K562 (cell line): ENCODE measurements around the gene ZNF787. TPM values are rescaled to one million over a fixed set of nuclear protein-coding genes. Genes with fewer than 3 reads are reported as not detected.
A peak's percentile ranks its signal among the peaks of the same experiment; 100 is the strongest.

Experiments used
- BHLHE40 ChIP-seq: IDR thresholded peaks from 2 replicates; pipeline ENCODE4 v1.6.1; 2011; ENCODE audit warnings: low read length, improper control_type of control experiment
- BRF1 ChIP-seq: IDR thresholded peaks from 3 replicates; pipeline ENCODE4 v1.6.1; 2011; ENCODE audit warnings: borderline replicate concordance, mild to moderate bottlenecking; ENCODE audit not compliant: insufficient read length; ENCODE audit errors: extremely low read depth
- ETS2 ChIP-seq: IDR thresholded peaks from 2 replicates; pipeline ENCODE4 v1.6.1; 2016; ENCODE audit warnings: borderline replicate concordance, missing genetic modification characterization, mild to moderate bottlenecking, moderate library complexity, missing compliant biosample characterization; ENCODE audit not compliant: poor library complexity, severe bottlenecking
- HOMEZ ChIP-seq: fragments of 250-450 bp; sonication (Bioruptor Pico); IDR thresholded peaks from 2 replicates; pipeline ENCODE4 v1.4.0; 2020; ENCODE audit warnings: mild to moderate bottlenecking, moderate library complexity
- MAZ ChIP-seq, 2 experiments: fragments of 450-650 bp in 1 of 2; sonication (generic) in 1 of 2; formaldehyde crosslinking; IDR thresholded peaks in 1 of 2; conservative IDR thresholded peaks in 1 of 2; 2 replicates each; pipeline versions ENCODE4 v1.4.0 to v1.5.0; 2020; ENCODE audit warnings: mild to moderate bottlenecking in 1 of 2, missing genetic modification reagents in 1 of 2
- MBD1 ChIP-seq: fragments of 250-450 bp; sonication (Bioruptor Pico); IDR thresholded peaks from 2 replicates; pipeline ENCODE4 v1.8.0; 2022; ENCODE audit warnings: inconsistent platforms
- NCOA6 ChIP-seq: fragments of 450-650 bp; IDR thresholded peaks from 2 replicates; pipeline ENCODE4 v1.6.1; 2017; ENCODE audit warnings: mild to moderate bottlenecking
- NR0B1 ChIP-seq: fragments of 450-650 bp; IDR thresholded peaks from one replicate; pipeline ENCODE4 v1.6.1; 2018; ENCODE audit warnings: mild to moderate bottlenecking, moderate library complexity; ENCODE audit not compliant: partially characterized antibody
- NR1H2 ChIP-seq: sonication (generic); formaldehyde crosslinking; IDR thresholded peaks from 2 replicates; pipeline ENCODE4 v1.4.0; 2020; ENCODE audit warnings: mild to moderate bottlenecking, missing genetic modification reagents
- POLR2AphosphoS2 ChIP-seq: IDR thresholded peaks from 2 replicates; pipeline ENCODE4 v1.6.1; 2012; ENCODE audit warnings: low read length, improper control_type of control experiment
- RB1 ChIP-seq: fragments of 450-650 bp; IDR thresholded peaks from 2 replicates; pipeline ENCODE4 v1.6.1; 2017; ENCODE audit warnings: low read depth, mild to moderate bottlenecking
- TOE1 ChIP-seq, 2 experiments: fragments of 450-650 bp in 1 of 2; sonication (generic) in 1 of 2; formaldehyde crosslinking in 1 of 2; IDR thresholded peaks; 2 replicates each; pipeline versions ENCODE4 v1.7.1 to v1.8.0; 2016 to 2022; ENCODE audit warnings: borderline replicate concordance in 2 of 2, mild to moderate bottlenecking in 2 of 2, antibody characterized with exemption in 1 of 2, inconsistent platforms in 1 of 2, low read depth in 1 of 2, missing genetic modification reagents in 1 of 2, moderate library complexity in 1 of 2
- XRCC3 ChIP-seq: fragments of 450-650 bp; IDR thresholded peaks from 2 replicates; pipeline ENCODE4 v1.6.1; 2017; ENCODE audit warnings: mild to moderate bottlenecking, moderate library complexity
- ZBTB12 ChIP-seq: fragments of 250-450 bp; sonication (Bioruptor Pico); IDR thresholded peaks from 2 replicates; pipeline ENCODE4 v1.4.0; 2020
- ZBTB2 ChIP-seq: fragments of 450-650 bp; IDR thresholded peaks from 2 replicates; pipeline ENCODE4 v1.6.1; 2016; ENCODE audit warnings: antibody characterized with exemption
- ZC3H11A ChIP-seq: IDR thresholded peaks from 2 replicates; pipeline ENCODE4 v1.6.1; 2012; ENCODE audit warnings: low read depth, low read length, improper control_type of control experiment
- ZNF24 ChIP-seq: fragments of 450-650 bp; IDR thresholded peaks from 2 replicates; pipeline ENCODE4 v1.6.1; 2016
- polyA plus RNA-seq, 8 experiments: library from polyadenylated mRNA; depleted of rRNA in 4 of 8; stranded (reverse) in 5 of 8; unstranded in 3 of 8; fragments of >200 nt; fragmentation: Nextera tagmentation in 2 of 8; fragmentation: Illumina TruSeq in 1 of 8; extraction: Ambion mirVana in 2 of 8; extraction: Trizol in 1 of 8; gene quantifications; 2 replicates each; pipeline versions ENCODE4 v1.2.1 to v1.2.3, GENCODE V29; 2011 to 2014; ENCODE audit warnings: inconsistent platforms in 1 of 8, missing spikeins in 1 of 8
- total RNA-seq, 7 experiments: library from RNA; depleted of rRNA in 6 of 7; stranded (reverse); fragments of >200 nt in 6 of 7; fragmentation: Illumina TruSeq in 2 of 7; extraction: Trizol in 2 of 7; gene quantifications; 2 replicates each; pipeline versions ENCODE4 v1.2.1 to v1.2.3, GENCODE V29; 2011 to 2021; ENCODE audit warnings: low replicate concordance in 1 of 7

Gene ZNF787
- total and polyA plus RNA-seq, 9 of the 15 experiments (the other 6 are each of a cell fraction or from before 2014, with no cell fraction given), result 0.45 to 77.6 (median 7.3) TPM

- TF ChIP-seq TOE1 (IDR thresholded peaks at IDR 0.05; ENCODE audit: borderline replicate concordance) (no peak), TOE1 (CRISPR knock-in tag; IDR thresholded peaks at IDR 0.05; ENCODE audit: borderline replicate concordance, low read depth) (no peak), NR1H2 (CRISPR knock-in tag) (no peak), NR0B1 (no peak), BRF1 (no peak), HOMEZ (no peak), NCOA6 (no peak), POLR2AphosphoS2 (no peak), XRCC3 (no peak), ZC3H11A (no peak), RB1 (no peak), ZNF24 (no peak), ETS2 (no peak), MAZ (CRISPR knock-in tag; conservative IDR thresholded peaks at IDR 0.05 in 1 of 2, IDR thresholded peaks at IDR 0.05 in 1 of 2) (peak in 1 of 2 experiments; percentile 68; a peak in 1 of 4 replicates), ZBTB2 (0 out of 2 replicates have a peak, but pooled peaks have one; percentile 21), BHLHE40 (no peak), ZBTB12 (CRISPR knock-in tag) (no peak), MBD1 (no peak)
Observed at GRCh38 chr19:56080669-56081401, 40.3 kb downstream of the ZNF787 start (continued).
